Renal cortex interstitium (tissue), 15 donors: ENCODE data around the gene TAS2R8. TPM values are rescaled to one million over a fixed set of nuclear protein-coding genes. Genes with fewer than 3 reads are reported as not detected.
"Not testable (repeated sequence)": the region's sequence is repeated elsewhere in the genome, so short reads cannot be mapped to it uniquely, and the experiment has no call there.

Source experiments
- DNase-seq, 11 donors: peaks; one replicate each; pipeline ENCODE4 v3.0.0-alpha.2; 2013; ENCODE audit warnings: low read depth in 9 of 11, low spot score in 4 of 11; ENCODE audit errors: extremely low read depth in 1 of 11
- long read RNA-seq, 16 experiments: transcript quantifications; one replicate each; lab custom pipeline, GENCODE V29; 2026
- polyA plus RNA-seq, 3 donors: library from polyadenylated mRNA; unstranded; fragments of 120-200 nt; gene quantifications; one replicate each; pipeline ENCODE4 v1.2.1, GENCODE V29; 2013; ENCODE audit not compliant: insufficient read length in 3 of 3

The TAS2R8 gene
- not detected for polyA plus RNA-seq
- long read RNA-seq, donor 1 = 0 reads
- long read RNA-seq, donor 2 = 0 reads
- long read RNA-seq, donor 3 = 0 reads
- long read RNA-seq, donor 4 = 0 reads
- long read RNA-seq, donor 5 = 0 reads
- long read RNA-seq, donor 6 = 0 reads
- long read RNA-seq, donor 7 = 0 reads
- long read RNA-seq, donor 8 = 0 reads
- long read RNA-seq, donor 9 = 0 reads
- long read RNA-seq, donor 10 = 0 reads
- long read RNA-seq, donor 11 = 0 reads
- long read RNA-seq, donor 12 = 0 reads
- long read RNA-seq, donor 13 = 0 reads
- long read RNA-seq, donor 14 = 0 reads
- long read RNA-seq, donor 15 = 0 reads
- long read RNA-seq, donor 16 = 0 reads

GRCh38 chr12:10807186-10807585 lies at the start of gene TAS2R8:
TAS2R8 (minus strand) TSS chr12:10807286; CDS start chr12:10806980, 306 bp downstream.
- no peak for DNase-seq

DNA sequence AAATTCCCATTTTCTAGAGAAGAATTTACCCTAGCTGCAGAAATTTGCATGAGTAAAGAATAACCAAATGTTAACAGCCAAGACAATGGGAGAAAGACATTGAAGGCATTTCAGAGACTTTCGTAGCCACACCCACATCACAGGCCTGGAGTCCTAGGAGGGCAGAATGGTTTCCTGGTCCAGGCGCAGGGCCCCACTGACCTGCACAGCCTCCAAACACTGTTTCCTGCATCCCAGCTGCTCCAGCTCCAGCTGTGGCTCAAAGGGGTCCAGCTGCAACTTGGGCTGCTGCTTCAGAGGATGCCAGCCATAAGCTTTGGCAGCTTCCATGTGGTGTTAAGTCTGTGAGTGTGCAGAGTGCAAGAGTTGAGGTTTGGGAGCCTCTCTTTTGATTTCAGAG lies 48.7 kb upstream of the TAS2R8 start:
- DNase-seq = no peak

- DNase-seq = no peak
Measured at GRCh38 chr12:10853776-10854175, 46.7 kb upstream of the TAS2R8 start.

DNA sequence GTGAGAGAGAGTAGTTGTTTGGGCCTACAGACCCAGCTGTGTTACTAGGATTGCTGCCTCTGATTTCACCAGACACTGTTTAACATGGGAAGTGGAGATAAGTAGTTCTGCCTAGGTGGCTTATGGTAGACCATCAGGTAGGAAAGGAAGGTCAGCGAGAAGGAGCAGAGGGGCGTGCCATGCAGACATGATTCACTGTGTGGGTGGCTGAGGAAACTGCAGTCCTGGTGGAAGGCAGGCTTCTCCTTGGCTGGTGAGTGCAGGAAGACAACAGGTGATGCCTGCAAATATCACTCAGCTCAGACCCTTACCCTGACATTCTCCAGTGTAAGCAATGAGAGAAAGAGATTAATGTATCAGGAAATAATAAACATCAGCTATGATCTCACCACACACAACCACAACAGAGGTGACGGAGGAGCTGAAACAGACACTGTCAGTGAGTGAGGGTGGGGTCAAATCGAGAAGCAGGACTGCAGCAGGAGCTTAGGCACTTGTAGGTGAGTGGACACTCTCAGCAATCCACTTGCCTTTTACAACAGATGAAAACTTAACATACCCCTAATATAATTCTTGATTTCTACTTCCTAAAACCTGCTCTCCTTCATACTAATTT lies 44.3 kb upstream of the TAS2R8 start:
- DNase-seq = no peak

DNA sequence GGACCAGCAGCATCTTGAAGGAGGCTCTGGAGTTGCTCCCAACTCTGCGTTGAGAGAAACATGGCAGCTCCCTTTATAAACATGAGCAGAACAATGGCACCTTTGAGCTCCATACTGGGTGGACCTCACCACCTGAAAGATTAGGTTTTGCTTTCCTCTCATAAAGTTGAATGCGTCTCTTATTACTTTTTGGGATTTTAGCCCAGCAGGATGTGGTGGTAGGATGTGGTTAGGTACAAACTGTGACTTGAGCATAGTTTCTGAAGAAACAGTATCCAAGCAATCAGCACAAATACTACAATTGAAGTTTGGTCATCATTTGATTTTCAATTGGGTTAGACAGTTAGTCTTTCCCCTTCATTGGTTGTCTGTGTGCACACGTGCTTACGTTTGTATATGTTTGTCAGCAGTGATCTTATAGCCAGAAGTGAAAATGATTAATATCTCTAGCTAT lies 42.4 kb upstream of the TAS2R8 start, which contains the start of gene PRR4:
Gene PRR4, minus strand, starts transcription at position 51 of the 454 bp plus-strand sequence. Its CDS starts 38 bp downstream, at position 13.
- DNase-seq = no peak

DNA sequence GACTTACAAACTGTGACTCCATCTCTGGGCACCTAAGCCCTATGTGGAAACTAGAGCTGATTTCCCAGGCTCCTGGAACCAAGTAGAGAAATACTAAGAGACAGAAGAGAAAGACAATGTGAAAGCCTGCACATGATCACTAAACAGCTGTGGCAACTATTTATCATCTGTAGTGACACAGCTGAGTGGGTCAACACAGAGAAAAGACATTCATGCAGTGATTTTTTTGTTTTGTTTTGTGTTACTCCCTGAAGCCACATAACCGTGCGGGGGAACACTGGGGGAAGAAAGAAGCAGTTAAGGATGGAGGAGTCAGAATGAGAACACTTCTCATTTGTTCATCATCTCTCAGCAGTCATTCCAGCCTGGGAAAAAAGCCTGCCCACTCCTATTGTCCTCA lies 40.7 kb upstream of the TAS2R8 start:
- DNase-seq = peak in 1 of 11 donors; percentile 11

GRCh38 chr12:10842862-10843261 lies 35.8 kb upstream of the TAS2R8 start:
- DNase-seq = no peak

- no peak for DNase-seq
Measured at GRCh38 chr12:10838461-10838860, 31.4 kb upstream of the TAS2R8 start.

DNA sequence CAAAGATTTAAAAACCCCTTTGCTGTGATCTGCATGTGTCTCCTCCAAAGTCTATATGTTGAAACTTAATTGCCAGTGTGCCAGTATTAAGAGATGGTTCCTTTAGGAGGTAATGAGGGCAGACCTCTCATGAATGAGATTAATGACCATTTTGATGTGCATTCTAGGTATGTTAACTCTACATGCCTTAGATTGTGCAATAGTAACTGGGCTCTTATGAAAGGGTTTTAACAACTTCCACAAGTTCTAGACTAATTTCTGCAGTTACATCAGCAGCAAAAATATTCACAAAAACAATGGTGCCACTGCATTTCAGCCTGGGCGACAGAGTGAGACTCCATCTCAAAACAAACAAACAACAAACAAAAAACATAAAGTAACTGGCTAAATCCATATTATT lies 22.9 kb upstream of the TAS2R8 start:
- DNase-seq = no peak

DNA sequence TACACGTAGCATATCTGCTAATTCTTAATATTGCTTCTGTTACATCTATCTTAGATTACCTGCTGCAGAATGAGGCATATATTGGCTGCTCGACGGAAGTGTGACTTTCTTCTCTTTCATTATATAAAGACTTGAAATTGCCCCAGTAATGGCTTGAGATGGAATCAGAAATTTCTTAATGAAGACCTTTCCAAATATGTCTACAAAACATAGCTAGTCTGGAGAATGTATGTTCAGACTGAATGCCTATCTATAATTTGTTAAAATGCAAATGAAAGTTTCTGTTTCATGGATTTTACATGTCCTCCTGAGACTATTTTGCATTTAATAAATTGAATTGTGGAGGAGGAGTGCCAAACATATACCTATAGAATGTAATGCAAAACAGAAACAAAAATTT lies 19.2 kb upstream of the TAS2R8 start, which contains the start of gene TAS2R10:
Gene TAS2R10, minus strand, starts transcription at position 101 of the 400 bp plus-strand sequence. Its CDS starts 89 bp downstream, at position 12.
- DNase-seq = no peak

GRCh38 chr12:10824957-10825356 lies 17.9 kb upstream of the TAS2R8 start:
- DNase-seq = no peak

DNA sequence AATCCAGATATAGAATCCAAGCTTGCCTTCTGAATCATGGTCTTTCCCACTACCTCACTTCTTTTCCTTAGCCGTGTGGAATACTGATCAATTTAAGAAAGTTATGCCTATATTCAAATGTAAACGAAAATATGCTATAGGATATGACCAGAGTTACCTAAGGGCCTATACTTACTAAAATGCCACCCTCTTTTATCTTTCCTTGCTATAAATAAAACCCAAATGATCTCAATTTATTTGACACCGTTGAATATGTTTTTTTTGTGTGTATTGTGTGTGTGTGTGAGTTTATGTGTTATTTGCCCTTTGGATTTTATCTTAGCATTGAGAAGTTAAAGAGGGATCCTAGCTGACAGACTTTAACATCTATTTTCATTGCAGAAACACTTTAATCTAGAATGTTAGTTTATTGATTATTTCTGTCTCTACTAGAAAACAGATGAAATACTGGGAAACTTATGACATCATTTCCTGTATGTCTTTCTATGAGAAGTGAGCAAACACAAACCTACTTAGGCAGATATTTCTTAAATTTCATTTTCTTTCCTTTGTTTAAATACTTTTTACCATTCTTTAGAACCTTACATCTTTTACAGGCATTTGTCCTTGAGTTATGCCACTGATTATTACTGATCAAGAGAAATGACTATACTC lies 4.9 kb upstream of the TAS2R8 start:
- no peak for DNase-seq

DNA sequence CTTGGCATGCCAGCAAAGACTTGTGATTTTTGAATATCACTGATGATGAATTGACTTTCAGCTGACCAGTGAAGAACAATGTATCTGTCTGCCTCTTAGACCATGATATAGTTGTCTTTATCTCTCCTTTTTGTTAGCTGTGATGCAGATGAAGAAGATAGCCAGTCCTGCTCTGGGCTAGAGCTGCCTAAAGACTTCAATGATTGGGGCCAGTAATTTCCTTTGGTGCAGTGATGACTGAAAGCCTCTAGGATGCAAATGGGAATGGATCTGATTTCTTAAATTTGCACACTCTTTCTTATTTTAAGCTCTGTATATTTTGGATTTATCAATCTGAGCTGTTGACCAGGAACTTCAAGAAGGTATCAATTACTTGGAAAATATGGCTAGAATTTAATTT lies 3.0 kb upstream of the TAS2R8 start, which contains the start of gene TAS2R9:
Gene TAS2R9, minus strand, starts transcription at position 101 of the 400 bp plus-strand sequence. Its CDS starts 93 bp downstream, at position 8.
- DNase-seq = no peak

GRCh38 chr12:10802587-10802986 lies 4.5 kb downstream of the TAS2R8 start, which contains the start of gene TAS2R7:
TAS2R7 (minus strand) TSS chr12:10802627; CDS start chr12:10802570, 57 bp downstream.
- DNase-seq = no peak

DNA sequence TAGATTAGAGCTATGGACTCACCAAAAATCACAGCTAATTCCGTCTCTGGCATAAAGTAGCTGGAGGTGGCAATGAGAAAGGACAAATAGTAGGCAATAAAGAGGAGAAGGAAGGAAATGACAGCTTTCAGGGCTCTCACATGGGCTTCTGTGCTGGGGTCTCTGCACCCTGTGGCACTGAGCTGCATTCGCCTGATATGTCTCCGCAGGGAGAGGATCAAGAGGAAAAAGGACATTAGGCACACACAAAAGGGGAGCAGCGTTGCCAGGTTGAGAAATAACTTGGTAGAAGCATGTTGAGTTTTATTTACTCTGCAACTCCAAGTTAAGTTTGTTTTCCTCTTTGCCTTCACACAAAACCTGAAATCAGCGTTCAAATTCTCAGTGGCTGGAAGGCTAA lies 5.3 kb downstream of the TAS2R8 start:
- DNase-seq = no peak

DNA sequence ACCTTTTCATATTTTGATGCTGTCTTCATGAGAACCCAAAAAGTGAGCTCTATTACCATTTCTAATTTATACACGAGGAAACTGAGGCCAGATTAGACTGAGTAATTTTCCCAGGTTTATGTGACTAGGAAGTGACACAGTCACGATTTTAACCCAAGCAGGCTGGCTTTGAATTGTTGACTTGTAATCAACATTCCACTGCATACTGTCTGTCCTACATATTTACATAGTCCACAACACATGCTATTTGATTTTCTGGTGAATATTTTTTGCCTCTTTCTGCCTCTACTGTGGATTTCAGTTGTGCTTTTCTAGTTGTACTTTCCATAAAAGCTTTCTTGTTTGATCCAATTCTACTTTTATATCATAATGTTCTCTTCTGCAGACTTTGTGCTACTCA lies 12.9 kb downstream of the TAS2R8 start:
- no peak for DNase-seq

- not testable (repeated sequence) for DNase-seq
Measured at GRCh38 chr12:10791769-10792168, 15.3 kb downstream of the TAS2R8 start.

DNA sequence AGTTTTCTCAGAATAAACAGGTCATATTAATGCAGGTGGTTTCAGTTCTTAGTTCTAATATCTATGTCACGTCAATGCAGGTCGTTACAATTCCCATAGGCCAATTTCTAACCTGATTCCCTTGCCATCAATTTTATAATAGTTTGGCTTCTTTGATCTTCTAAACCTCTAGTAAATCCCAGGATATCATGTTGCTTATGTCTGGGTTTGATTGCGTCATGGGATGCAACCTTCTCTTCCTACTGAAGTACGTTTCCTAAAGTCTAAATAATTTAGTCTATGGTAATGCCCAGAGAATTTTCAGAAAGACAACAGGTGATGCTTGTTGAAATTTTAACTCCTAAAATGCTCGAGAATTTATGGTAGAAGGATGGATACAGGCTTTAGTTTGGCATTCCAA lies 23.8 kb downstream of the TAS2R8 start:
- DNase-seq = no peak

DNA sequence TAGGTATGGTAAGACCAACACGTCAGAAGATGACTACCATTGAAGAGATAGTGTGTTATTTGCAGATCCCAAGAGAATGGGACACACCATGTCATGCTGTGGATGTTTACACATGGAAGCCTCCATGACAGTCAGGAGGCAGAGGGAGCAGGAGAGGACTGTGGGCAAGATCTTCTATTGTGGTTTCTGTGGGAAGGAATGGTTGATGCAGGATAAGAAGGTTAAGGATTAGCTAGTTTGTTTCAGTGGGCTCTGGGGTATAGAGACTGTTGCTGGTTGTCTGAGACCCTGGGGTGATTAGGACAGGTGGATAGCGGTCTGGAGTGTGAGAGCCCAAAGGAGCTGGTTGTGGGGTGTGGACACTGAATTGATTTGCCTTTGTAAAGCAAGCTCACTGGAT lies 28.0 kb downstream of the TAS2R8 start:
- DNase-seq = no peak
